D721Med (cell line): Measurements from ENCODE around the gene TNNC2.

Source experiments
- DNase-seq: peaks from one replicate; pipeline ENCODE4 v3.0.0; 2011; ENCODE audit warnings: low spot score; ENCODE audit not compliant: insufficient read length
- FAIRE-seq: peaks from 2 replicates; lab custom pipeline; 2011; peaks lifted over from hg19 to GRCh38; lab: Jason Lieb, UNC
- CTCF ChIP-seq: IDR thresholded peaks from 2 replicates; pipeline ENCODE4 v1.5.1; 2012; ENCODE audit warnings: mild to moderate bottlenecking, control low read depth; ENCODE audit not compliant: insufficient read depth; ENCODE audit errors: missing control alignments

Gene TNNC2

DNA sequence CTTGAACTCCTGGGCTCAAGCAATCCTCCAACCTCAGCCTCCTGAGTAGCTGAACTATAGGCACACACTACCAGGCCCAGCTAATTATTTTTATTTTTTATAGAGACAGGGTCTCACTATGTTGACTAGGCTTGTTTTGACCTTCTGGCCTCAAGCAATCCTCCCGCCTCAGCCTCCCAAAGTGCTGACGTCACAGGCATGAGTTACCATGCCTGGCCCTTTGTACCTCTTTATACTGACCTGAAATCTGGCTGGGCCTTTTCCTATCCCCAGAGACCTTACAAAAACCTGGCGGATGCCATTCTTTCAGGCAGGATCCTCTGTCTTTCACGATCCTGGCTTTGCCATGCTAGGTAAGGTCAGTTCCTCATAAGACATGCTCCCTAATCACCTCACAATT lies 47.0 kb downstream of the TNNC2 start:
- TF ChIP-seq CTCF = no peak
- no peak for FAIRE-seq

DNA sequence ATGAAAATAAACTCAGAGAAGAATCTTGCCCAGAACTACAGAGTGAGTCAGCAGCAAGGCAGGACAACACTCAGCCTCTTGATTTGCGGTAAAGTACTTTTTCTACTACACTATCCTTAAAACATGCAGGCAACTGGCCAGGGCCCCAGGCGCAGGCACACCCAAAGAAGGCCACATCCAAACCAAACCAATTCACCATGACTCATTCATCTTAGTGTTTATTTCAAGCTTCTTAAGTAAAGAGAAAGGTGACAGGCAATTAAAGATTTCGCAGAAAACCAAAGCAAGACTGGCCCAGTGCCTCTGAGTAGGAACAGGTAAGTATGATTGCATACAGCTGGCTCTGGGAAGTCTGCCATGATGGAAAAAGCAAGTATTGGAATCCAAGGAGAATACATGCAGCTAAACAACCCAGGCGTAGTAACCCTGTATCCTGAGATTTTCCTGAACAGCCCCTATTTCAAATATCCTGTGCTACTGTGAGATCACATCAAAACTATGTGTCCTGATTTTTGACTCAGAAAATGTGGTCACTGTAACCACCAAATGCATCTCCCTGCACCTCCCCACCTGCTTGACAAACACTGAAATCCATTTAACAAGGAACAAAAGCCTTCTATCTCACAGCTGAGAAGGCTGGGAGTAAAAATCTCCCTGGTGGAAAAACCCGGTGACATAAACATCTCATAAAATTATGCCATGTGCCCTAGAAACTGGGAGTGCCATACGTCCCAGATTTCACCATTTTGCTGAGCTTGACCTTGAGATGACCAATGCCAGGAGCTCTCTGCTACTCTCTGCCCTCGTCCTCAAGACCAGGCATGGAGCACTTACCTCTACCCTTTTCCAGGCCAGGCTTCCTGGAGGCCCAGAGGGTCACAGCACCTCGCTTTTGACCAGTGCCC lies 47.8 kb downstream of the TNNC2 start:
- no peak for DNase-seq
- no peak for TF ChIP-seq CTCF
- FAIRE-seq = no peak

More for the DNA sequence above, 47.0 kb downstream of the TNNC2 start:
- DNase-seq = no peak

- no peak for TF ChIP-seq CTCF
- FAIRE-seq = no peak
- no peak for DNase-seq
Measured at GRCh38 chr20:45776931-45777330, 50.2 kb downstream of the TNNC2 start.

- FAIRE-seq = no peak
- no peak for DNase-seq
Measured at GRCh38 chr20:45775411-45775810, 51.7 kb downstream of the TNNC2 start.

DNA sequence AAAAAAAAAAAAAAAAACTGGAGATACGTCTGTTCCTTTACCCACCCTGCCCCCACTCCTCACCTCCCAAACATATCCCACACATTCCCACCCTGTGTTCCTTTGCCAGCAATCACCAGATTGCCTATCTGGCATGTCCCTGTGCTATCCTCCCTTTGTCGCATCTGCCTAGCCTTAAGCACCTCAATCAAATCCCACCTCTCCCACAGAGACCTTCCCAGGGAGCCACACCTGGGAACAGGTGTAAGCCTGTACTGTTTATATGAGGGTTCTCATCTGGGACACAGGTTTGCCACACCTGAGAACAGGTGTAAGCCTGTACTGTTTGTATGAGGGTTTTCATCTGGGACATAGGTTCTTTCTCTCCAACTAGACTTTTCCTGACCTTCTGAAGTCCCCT lies 52.2 kb downstream of the TNNC2 start:
- no peak for TF ChIP-seq CTCF
- no peak for FAIRE-seq
- DNase-seq = no peak

More at GRCh38 chr20:45775411-45775810, 51.7 kb downstream of the TNNC2 start:
- no peak for TF ChIP-seq CTCF
